ENCODE measurements around the gene HBG2. TPM values are rescaled to one million over a fixed set of nuclear protein-coding genes. Genes with fewer than 3 reads are reported as not detected.

Gene HBG2
- total and polyA plus RNA-seq, 9 of the 15 experiments (the other 6 are each of a cell fraction or from before 2014, with no cell fraction given) = 1,626 to 58,619 (median 10,515) TPM

- TF ChIP-seq FOXO4 (CRISPR knock-in tag; IDR thresholded peaks at IDR 0.05) (no peak), CBFA2T2 (conservative IDR thresholded peaks at IDR 0.05) (no peak), ZNF436 (CRISPR knock-in tag; IDR thresholded peaks at IDR 0.05) (no peak), CGGBP1 (CRISPR knock-in tag; IDR thresholded peaks at IDR 0.05) (0 out of 2 replicates have a peak, but pooled peaks have one; percentile 50), ZNF146 (CRISPR knock-in tag; IDR thresholded peaks at IDR 0.05; ENCODE audit: unreplicated experiment) (no peak), TFAP4 (CRISPR knock-in tag; IDR thresholded peaks at IDR 0.05; ENCODE audit: borderline replicate concordance) (no peak), SNRNP70 (optimal IDR thresholded peaks at IDR 0.05; ENCODE audit: low read depth, low read length) (no peak), ZC3H11A (IDR thresholded peaks at IDR 0.05; ENCODE audit: low read depth, low read length) (no peak), SAFB2 (IDR thresholded peaks at IDR 0.05; ENCODE audit: borderline replicate concordance, low read depth, low read length, severe bottlenecking) (no peak), PHB (CRISPR knock-in tag; IDR thresholded peaks at IDR 0.05) (no peak), SRSF7 (optimal IDR thresholded peaks at IDR 0.05; ENCODE audit: low read depth, low read length) (no peak), ZNF695 (CRISPR knock-in tag; IDR thresholded peaks at IDR 0.05) (no peak), ARID4B (CRISPR knock-in tag; IDR thresholded peaks at IDR 0.05) (no peak), RHOXF2B (CRISPR knock-in tag; conservative IDR thresholded peaks at IDR 0.05) (no peak), KAT8 (IDR thresholded peaks at IDR 0.05; ENCODE audit: low read depth) (no peak), TCF7 (IDR thresholded peaks at IDR 0.05; ENCODE audit: borderline replicate concordance) (no peak), XRCC5 (IDR thresholded peaks at IDR 0.05; ENCODE audit: low read depth, low read length) (no peak), HNRNPK (IDR thresholded peaks at IDR 0.05; ENCODE audit: low read depth, low read length, poor library complexity, severe bottlenecking) (no peak), CBX5 (IDR thresholded peaks at IDR 0.05; ENCODE audit: borderline replicate concordance, low read depth) (no peak), TGIF2 (CRISPR knock-in tag; IDR thresholded peaks at IDR 0.05) (no peak), ZBTB26 (CRISPR knock-in tag; IDR thresholded peaks at IDR 0.05) (no peak)
Measured at GRCh38 chr11:5245155-5245554, 9.4 kb downstream of the HBG2 start (continued).
